A549 (cell line): Measurements from ENCODE around the gene SDC1.

Experiments used
- BCL3 ChIP-seq: fragments of >200 bp; sonication (Bioruptor Twin); formaldehyde crosslinking; IDR thresholded peaks from 3 replicates; pipeline ENCODE4 v1.6.1; 2016
- CTCF ChIP-seq: fragments of >200 bp; sonication (Bioruptor Twin); formaldehyde crosslinking; IDR thresholded peaks from 3 replicates; pipeline ENCODE4 v1.5.1; 2016
- EHMT2 ChIP-seq: fragments of 200-600 bp; sonication (generic); IDR thresholded peaks from 2 replicates; pipeline ENCODE4 v1.6.1; 2016; ENCODE audit warnings: antibody characterized with exemption, low read depth, mild to moderate bottlenecking, moderate library complexity
- HDAC2 ChIP-seq: fragments of 200-600 bp; sonication (generic); IDR thresholded peaks from 2 replicates; pipeline ENCODE4 v1.6.1; 2016
- NPAS2 ChIP-seq: fragments of 250-450 bp; sonication (Bioruptor Pico); IDR thresholded peaks from 2 replicates; pipeline ENCODE4 v1.8.0; 2022; ENCODE audit warnings: mild to moderate bottlenecking, moderate library complexity, borderline replicate concordance
- RAD21 ChIP-seq, 2 experiments: fragments of >200 bp in 1 of 2; sonication (Bioruptor Twin) in 1 of 2; formaldehyde crosslinking in 1 of 2; IDR thresholded peaks in 1 of 2; conservative IDR thresholded peaks in 1 of 2; 2 replicates in 1 of 2; 3 replicates in 1 of 2; pipeline ENCODE4 v1.6.1; 2012 to 2018; ENCODE audit warnings: inconsistent platforms in 1 of 2
- SREBF2 ChIP-seq: fragments of 450-650 bp; IDR thresholded peaks from 2 replicates; pipeline ENCODE4 v1.6.1; 2014; ENCODE audit warnings: mild to moderate bottlenecking, moderate library complexity

- TF ChIP-seq EHMT2 (no peak), CTCF (no peak), SREBF2 (no peak), RAD21 (conservative IDR thresholded peaks at IDR 0.05 in 1 of 2, IDR thresholded peaks at IDR 0.05 in 1 of 2) (no peak), NPAS2 (CRISPR knock-in tag) (no peak), HDAC2 (no peak), BCL3 (no peak)
Observed at GRCh38 chr2:20232837-20233207, 7.9 kb upstream of the SDC1 start.
